Liver (tissue), 3 donors: ENCODE measurements around the gene IQSEC3.

Experiments
- CTCF ChIP-seq: fragments of 150-350 bp; IDR thresholded peaks from 2 replicates; pipeline ENCODE4 v1.5.1; 2017; ENCODE audit warnings: improper control_type of control experiment, low read depth, low read length; ENCODE audit not compliant: missing input control
- EGR1 ChIP-seq, 2 donors: IDR thresholded peaks; 2 replicates each; pipeline ENCODE4 v1.6.1; 2016 to 2018; ENCODE audit warnings: antibody characterized with exemption in 2 of 2, low read depth in 2 of 2
- GABPA ChIP-seq, 2 donors: IDR thresholded peaks in 1 of 2; conservative IDR thresholded peaks in 1 of 2; 2 replicates each; pipeline ENCODE4 v1.6.1; 2016; ENCODE audit warnings: antibody characterized with exemption in 2 of 2, mild to moderate bottlenecking in 1 of 2, moderate library complexity in 1 of 2
- HNF4G ChIP-seq: IDR thresholded peaks from 2 replicates; pipeline ENCODE4 v1.6.1; 2016; ENCODE audit warnings: antibody characterized with exemption
- JUND ChIP-seq, 2 donors: IDR thresholded peaks; 2 replicates each; pipeline ENCODE4 v1.6.1; 2016; ENCODE audit warnings: antibody characterized with exemption in 2 of 2
- RAD21 ChIP-seq, 2 donors: IDR thresholded peaks; 2 replicates each; pipeline ENCODE4 v1.6.1; 2016; ENCODE audit warnings: antibody characterized with exemption in 2 of 2, mild to moderate bottlenecking in 2 of 2
- TAF1 ChIP-seq: conservative IDR thresholded peaks from 2 replicates; pipeline ENCODE4 v1.6.1; 2016; ENCODE audit warnings: antibody characterized with exemption, mild to moderate bottlenecking
- YY1 ChIP-seq: IDR thresholded peaks from 2 replicates; pipeline ENCODE4 v1.6.1; 2016; ENCODE audit warnings: antibody characterized with exemption, mild to moderate bottlenecking
- ZBTB33 ChIP-seq: IDR thresholded peaks from 2 replicates; pipeline ENCODE4 v1.6.1; 2016; ENCODE audit warnings: antibody characterized with exemption
- TF ChIP-seq, protein P1 (sequence below): IDR thresholded peaks from 2 replicates; pipeline ENCODE4 v1.6.1; 2016; ENCODE audit warnings: antibody characterized with exemption, mild to moderate bottlenecking
- TF ChIP-seq, protein P2 (sequence below): IDR thresholded peaks from 2 replicates; pipeline ENCODE4 v1.6.1; 2016; ENCODE audit warnings: antibody characterized with exemption
- donor health status: healthy.
- donor health status: healthy.

DNA sequence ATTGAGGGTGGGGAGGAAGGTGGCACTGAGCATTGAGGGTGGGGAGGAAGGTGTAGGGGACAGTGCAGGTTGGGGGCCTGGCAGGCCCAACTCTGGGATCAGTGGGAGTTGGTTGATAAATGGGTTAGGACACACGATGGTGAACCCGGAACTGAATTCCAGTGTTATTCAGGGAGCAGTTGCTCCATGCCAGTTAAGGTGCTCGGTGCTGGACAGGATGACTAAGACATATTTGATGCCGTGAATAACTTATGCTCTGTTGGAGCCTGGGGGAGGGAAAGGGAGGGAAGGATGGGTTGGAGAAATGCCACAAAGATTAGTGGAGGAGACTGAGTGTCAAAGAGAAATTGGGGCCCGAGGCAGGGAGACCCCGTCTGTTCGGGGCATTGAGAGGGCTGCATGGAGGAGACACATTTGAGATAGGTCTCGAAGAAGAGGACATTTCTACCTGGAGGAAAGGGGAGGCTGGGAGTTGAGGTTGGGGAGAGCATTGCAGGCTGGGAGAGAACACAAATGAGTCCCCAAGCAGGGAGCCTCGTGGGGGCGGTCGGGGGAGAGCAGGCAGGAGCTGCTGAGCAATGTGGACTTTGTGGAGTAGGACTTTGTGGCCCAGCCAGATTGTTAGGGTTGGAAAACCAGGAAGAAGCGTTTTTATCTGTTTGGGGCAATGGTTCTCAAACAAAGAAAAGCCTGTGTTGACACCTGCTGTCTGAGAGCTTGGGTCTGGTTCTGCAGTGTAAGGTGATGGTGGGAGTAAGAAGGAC lies 65.3 kb downstream of the IQSEC3 start:
- TF ChIP-seq RAD21 (IDR thresholded peaks at IDR 0.05) (no peak), CTCF (no peak), JUND (IDR thresholded peaks at IDR 0.05) (no peak), YY1 (no peak), TAF1 (no peak), HNF4G (no peak), EGR1 (IDR thresholded peaks at IDR 0.05; ENCODE audit: low read depth in 2 of 2) (no peak), GABPA (IDR thresholded peaks at IDR 0.05 in 1 of 2, conservative IDR thresholded peaks at IDR 0.05 in 1 of 2) (no peak), ZBTB33 (no peak)
- TF ChIP-seq, protein P1, sequence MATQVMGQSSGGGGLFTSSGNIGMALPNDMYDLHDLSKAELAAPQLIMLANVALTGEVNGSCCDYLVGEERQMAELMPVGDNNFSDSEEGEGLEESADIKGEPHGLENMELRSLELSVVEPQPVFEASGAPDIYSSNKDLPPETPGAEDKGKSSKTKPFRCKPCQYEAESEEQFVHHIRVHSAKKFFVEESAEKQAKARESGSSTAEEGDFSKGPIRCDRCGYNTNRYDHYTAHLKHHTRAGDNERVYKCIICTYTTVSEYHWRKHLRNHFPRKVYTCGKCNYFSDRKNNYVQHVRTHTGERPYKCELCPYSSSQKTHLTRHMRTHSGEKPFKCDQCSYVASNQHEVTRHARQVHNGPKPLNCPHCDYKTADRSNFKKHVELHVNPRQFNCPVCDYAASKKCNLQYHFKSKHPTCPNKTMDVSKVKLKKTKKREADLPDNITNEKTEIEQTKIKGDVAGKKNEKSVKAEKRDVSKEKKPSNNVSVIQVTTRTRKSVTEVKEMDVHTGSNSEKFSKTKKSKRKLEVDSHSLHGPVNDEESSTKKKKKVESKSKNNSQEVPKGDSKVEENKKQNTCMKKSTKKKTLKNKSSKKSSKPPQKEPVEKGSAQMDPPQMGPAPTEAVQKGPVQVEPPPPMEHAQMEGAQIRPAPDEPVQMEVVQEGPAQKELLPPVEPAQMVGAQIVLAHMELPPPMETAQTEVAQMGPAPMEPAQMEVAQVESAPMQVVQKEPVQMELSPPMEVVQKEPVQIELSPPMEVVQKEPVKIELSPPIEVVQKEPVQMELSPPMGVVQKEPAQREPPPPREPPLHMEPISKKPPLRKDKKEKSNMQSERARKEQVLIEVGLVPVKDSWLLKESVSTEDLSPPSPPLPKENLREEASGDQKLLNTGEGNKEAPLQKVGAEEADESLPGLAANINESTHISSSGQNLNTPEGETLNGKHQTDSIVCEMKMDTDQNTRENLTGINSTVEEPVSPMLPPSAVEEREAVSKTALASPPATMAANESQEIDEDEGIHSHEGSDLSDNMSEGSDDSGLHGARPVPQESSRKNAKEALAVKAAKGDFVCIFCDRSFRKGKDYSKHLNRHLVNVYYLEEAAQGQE, result no peak
- TF ChIP-seq, protein P2, sequence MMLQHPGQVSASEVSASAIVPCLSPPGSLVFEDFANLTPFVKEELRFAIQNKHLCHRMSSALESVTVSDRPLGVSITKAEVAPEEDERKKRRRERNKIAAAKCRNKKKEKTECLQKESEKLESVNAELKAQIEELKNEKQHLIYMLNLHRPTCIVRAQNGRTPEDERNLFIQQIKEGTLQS, result no peak
